HepG2 (cell line): Measurements from ENCODE around the gene METTL23. TPM values are rescaled to one million over a fixed set of nuclear protein-coding genes. Genes with fewer than 3 reads are reported as not detected.
A peak's percentile ranks its signal among the peaks of the same experiment; 100 is the strongest.

Source experiments
- ADNP ChIP-seq: sonication (generic); formaldehyde crosslinking; IDR thresholded peaks from 2 replicates; pipeline ENCODE4 v1.4.0; 2020; ENCODE audit warnings: missing genetic modification reagents
- AGO2 ChIP-seq: fragments of 200-400 bp; formaldehyde crosslinking; optimal IDR thresholded peaks from 2 replicates; pipeline ENCODE3; 2017; ENCODE audit warnings: mild to moderate bottlenecking, low read depth, low read length, moderate library complexity
- ASH2L ChIP-seq: fragments of 300-600, 200-600 bp; sonication (generic); IDR thresholded peaks from 2 replicates; pipeline ENCODE4 v1.7.0; 2017; ENCODE audit warnings: low read depth, mild to moderate bottlenecking, moderate library complexity, mixed read lengths, low read length; ENCODE audit not compliant: insufficient read length
- CHD4 ChIP-seq: fragments of 200-600 bp; sonication (generic); IDR thresholded peaks from 2 replicates; pipeline ENCODE4 v1.7.0; 2017; ENCODE audit warnings: mild to moderate bottlenecking, low read length, borderline replicate concordance
- HNRNPL ChIP-seq: fragments of 200-400 bp; formaldehyde crosslinking; IDR thresholded peaks from 2 replicates; pipeline ENCODE4 v1.6.1; 2017; ENCODE audit warnings: mild to moderate bottlenecking, low read depth, low read length
- RARA ChIP-seq: IDR thresholded peaks from 2 replicates; pipeline ENCODE4 v1.6.1; 2016; ENCODE audit warnings: missing genetic modification reagents, missing compliant biosample characterization
- RORA ChIP-seq: sonication (generic); formaldehyde crosslinking; IDR thresholded peaks from 2 replicates; pipeline ENCODE4 v1.5.0; 2020; ENCODE audit warnings: mild to moderate bottlenecking, missing genetic modification reagents, moderate library complexity
- SNRNP70 ChIP-seq: fragments of 200-400 bp; formaldehyde crosslinking; IDR thresholded peaks from 2 replicates; pipeline ENCODE4 v1.6.1; 2017; ENCODE audit warnings: mild to moderate bottlenecking, low read depth, low read length, moderate library complexity
- TOE1 ChIP-seq: sonication (generic); formaldehyde crosslinking; IDR thresholded peaks from 2 replicates; pipeline ENCODE4 v1.4.0; 2020; ENCODE audit warnings: mild to moderate bottlenecking, missing genetic modification reagents
- ZNF17 ChIP-seq: sonication (generic); formaldehyde crosslinking; IDR thresholded peaks from 2 replicates; pipeline ENCODE4 v1.5.0; 2020; ENCODE audit warnings: mild to moderate bottlenecking, missing genetic modification reagents
- ZNF501 ChIP-seq: sonication (generic); formaldehyde crosslinking; IDR thresholded peaks from 2 replicates; pipeline ENCODE4 v1.5.1; 2020; ENCODE audit warnings: mild to moderate bottlenecking, moderate library complexity, missing genetic modification reagents
- ZNF766 ChIP-seq: sonication (generic); formaldehyde crosslinking; IDR thresholded peaks from 2 replicates; pipeline ENCODE4 v1.5.0; 2020; ENCODE audit warnings: missing genetic modification reagents, borderline replicate concordance
- polyA plus RNA-seq, 8 experiments: library from polyadenylated mRNA; depleted of rRNA in 3 of 8; stranded (reverse) in 7 of 8; unstranded in 1 of 8; fragments of >200 nt; fragmentation: Illumina TruSeq in 4 of 8; extraction: Trizol in 4 of 8; gene quantifications; 2 replicates each; pipeline versions ENCODE4 v1.2.1 to v1.2.3, GENCODE V29; 2011 to 2016; ENCODE audit warnings: low read depth in 4 of 8, missing spikeins in 1 of 8, mixed read lengths in 1 of 8; ENCODE audit not compliant: insufficient read depth in 1 of 8
- total RNA-seq, 5 experiments: library from RNA; depleted of rRNA; stranded (reverse); fragments of >200 nt; fragmentation: Illumina TruSeq; extraction: Trizol; gene quantifications; 2 replicates each; pipeline ENCODE4 v1.2.3, GENCODE V29; 2016; ENCODE audit warnings: low read depth in 1 of 5
- TF ChIP-seq, protein P1 (sequence below): sonication (generic); formaldehyde crosslinking; IDR thresholded peaks from 2 replicates; pipeline ENCODE4 v1.5.0; 2020; ENCODE audit warnings: mild to moderate bottlenecking, missing genetic modification reagents, borderline replicate concordance
- TF ChIP-seq, protein P2 (sequence below): fragments of 450-650 bp; IDR thresholded peaks from 2 replicates; pipeline ENCODE4 v1.6.1; 2017
- TF ChIP-seq, protein P3 (sequence below): sonication (generic); formaldehyde crosslinking; IDR thresholded peaks from 2 replicates; pipeline ENCODE4 v1.8.0; 2022; ENCODE audit warnings: low read depth, missing genetic modification reagents
- TF ChIP-seq, protein P4 (sequence below): sonication (generic); formaldehyde crosslinking; IDR thresholded peaks from 2 replicates; pipeline ENCODE4 v1.8.1; 2023; ENCODE audit warnings: missing genetic modification reagents, mild to moderate bottlenecking, borderline replicate concordance
- TF ChIP-seq, protein P5 (sequence below): sonication (generic); formaldehyde crosslinking; conservative IDR thresholded peaks from 2 replicates; pipeline ENCODE4 v1.4.0; 2020; ENCODE audit warnings: missing genetic modification reagents

Gene METTL23
- total and polyA plus RNA-seq, 2 of the 13 experiments (the other 11 are each of a cell fraction or from before 2014, with no cell fraction given), result 39.9 to 104 TPM

DNA sequence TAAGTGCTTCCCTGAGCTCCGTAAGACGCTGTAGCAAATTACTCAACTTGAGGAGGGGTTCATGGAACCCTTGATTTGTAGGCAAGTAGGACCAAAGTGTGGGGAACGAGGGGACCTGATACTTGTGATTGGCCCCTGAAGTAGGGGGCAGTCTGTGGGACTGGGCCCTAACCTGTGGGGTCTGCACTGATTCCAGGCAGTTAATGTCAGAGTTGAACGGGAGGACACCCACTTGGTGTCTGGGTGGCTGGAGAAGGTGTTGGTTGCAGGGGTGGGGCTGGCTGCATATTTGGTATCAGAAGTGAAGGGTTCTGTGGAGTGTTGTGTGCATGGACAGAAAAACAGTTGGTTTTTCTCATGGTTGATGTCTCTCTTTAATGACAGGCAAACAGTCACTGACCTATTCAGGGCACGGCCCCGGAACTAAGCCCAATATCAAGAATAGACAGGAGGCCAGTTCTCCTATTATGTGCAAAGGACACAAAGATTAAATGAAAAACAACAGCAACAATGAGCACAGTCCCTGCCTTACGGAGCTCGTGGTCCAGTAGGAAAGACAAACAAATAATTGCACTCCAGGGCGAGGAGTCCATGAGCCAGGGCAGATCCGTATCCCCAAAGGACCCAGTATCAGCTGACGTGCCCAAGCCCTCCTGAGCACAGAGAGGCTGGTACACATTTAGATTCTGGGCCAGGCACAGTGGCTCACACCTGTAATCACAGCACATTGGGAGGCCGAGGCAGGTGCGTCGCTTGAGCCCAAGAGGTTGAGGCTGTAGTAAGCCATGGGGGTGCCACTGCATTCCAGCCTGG is 35.1 kb upstream of the METTL23 start (continued):
- TF ChIP-seq, protein P1, sequence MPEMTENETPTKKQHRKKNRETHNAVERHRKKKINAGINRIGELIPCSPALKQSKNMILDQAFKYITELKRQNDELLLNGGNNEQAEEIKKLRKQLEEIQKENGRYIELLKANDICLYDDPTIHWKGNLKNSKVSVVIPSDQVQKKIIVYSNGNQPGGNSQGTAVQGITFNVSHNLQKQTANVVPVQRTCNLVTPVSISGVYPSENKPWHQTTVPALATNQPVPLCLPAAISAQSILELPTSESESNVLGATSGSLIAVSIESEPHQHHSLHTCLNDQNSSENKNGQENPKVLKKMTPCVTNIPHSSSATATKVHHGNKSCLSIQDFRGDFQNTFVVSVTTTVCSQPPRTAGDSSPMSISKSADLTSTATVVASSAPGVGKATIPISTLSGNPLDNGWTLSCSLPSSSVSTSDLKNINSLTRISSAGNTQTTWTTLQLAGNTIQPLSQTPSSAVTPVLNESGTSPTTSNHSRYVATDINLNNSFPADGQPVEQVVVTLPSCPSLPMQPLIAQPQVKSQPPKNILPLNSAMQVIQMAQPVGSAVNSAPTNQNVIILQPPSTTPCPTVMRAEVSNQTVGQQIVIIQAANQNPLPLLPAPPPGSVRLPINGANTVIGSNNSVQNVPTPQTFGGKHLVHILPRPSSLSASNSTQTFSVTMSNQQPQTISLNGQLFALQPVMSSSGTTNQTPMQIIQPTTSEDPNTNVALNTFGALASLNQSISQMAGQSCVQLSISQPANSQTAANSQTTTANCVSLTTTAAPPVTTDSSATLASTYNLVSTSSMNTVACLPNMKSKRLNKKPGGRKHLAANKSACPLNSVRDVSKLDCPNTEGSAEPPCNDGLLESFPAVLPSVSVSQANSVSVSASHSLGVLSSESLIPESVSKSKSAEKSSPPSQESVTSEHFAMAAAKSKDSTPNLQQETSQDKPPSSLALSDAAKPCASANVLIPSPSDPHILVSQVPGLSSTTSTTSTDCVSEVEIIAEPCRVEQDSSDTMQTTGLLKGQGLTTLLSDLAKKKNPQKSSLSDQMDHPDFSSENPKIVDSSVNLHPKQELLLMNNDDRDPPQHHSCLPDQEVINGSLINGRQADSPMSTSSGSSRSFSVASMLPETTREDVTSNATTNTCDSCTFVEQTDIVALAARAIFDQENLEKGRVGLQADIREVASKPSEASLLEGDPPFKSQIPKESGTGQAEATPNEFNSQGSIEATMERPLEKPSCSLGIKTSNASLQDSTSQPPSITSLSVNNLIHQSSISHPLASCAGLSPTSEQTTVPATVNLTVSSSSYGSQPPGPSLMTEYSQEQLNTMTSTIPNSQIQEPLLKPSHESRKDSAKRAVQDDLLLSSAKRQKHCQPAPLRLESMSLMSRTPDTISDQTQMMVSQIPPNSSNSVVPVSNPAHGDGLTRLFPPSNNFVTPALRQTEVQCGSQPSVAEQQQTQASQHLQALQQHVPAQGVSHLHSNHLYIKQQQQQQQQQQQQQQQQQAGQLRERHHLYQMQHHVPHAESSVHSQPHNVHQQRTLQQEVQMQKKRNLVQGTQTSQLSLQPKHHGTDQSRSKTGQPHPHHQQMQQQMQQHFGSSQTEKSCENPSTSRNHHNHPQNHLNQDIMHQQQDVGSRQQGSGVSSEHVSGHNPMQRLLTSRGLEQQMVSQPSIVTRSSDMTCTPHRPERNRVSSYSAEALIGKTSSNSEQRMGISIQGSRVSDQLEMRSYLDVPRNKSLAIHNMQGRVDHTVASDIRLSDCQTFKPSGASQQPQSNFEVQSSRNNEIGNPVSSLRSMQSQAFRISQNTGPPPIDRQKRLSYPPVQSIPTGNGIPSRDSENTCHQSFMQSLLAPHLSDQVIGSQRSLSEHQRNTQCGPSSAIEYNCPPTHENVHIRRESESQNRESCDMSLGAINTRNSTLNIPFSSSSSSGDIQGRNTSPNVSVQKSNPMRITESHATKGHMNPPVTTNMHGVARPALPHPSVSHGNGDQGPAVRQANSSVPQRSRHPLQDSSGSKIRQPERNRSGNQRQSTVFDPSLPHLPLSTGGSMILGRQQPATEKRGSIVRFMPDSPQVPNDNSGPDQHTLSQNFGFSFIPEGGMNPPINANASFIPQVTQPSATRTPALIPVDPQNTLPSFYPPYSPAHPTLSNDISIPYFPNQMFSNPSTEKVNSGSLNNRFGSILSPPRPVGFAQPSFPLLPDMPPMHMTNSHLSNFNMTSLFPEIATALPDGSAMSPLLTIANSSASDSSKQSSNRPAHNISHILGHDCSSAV (CRISPR knock-in tag), result no peak
- TF ChIP-seq ZNF766 (CRISPR knock-in tag) (no peak), SNRNP70 (no peak), RARA (peak; percentile 83), RORA (CRISPR knock-in tag) (no peak), ASH2L (peak; percentile 45), TOE1 (CRISPR knock-in tag) (0 out of 2 replicates have a peak, but pooled peaks have one; percentile 25), ADNP (CRISPR knock-in tag) (no peak), AGO2 (no peak), ZNF501 (CRISPR knock-in tag) (no peak; the same call in 1 of the 2 replicates), ZNF17 (CRISPR knock-in tag) (no peak), CHD4 (no peak), HNRNPL (no peak)
- TF ChIP-seq, protein P2, sequence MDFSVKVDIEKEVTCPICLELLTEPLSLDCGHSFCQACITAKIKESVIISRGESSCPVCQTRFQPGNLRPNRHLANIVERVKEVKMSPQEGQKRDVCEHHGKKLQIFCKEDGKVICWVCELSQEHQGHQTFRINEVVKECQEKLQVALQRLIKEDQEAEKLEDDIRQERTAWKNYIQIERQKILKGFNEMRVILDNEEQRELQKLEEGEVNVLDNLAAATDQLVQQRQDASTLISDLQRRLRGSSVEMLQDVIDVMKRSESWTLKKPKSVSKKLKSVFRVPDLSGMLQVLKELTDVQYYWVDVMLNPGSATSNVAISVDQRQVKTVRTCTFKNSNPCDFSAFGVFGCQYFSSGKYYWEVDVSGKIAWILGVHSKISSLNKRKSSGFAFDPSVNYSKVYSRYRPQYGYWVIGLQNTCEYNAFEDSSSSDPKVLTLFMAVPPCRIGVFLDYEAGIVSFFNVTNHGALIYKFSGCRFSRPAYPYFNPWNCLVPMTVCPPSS, result no peak
- TF ChIP-seq, protein P3, sequence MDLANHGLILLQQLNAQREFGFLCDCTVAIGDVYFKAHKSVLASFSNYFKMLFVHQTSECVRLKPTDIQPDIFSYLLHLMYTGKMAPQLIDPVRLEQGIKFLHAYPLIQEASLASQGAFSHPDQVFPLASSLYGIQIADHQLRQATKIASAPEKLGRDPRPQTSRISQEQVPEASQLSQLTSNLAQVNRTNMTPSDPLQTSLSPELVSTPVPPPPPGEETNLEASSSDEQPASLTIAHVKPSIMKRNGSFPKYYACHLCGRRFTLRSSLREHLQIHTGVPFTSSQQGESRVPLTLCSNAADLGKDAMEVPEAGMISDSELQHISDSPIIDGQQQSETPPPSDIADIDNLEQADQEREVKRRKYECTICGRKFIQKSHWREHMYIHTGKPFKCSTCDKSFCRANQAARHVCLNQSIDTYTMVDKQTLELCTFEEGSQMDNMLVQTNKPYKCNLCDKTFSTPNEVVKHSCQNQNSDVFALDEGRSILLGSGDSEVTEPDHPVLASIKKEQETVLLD (CRISPR knock-in tag), result no peak
- TF ChIP-seq, protein P4, sequence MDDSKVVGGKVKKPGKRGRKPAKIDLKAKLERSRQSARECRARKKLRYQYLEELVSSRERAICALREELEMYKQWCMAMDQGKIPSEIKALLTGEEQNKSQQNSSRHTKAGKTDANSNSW (CRISPR knock-in tag), result no peak
- TF ChIP-seq, protein P5, sequence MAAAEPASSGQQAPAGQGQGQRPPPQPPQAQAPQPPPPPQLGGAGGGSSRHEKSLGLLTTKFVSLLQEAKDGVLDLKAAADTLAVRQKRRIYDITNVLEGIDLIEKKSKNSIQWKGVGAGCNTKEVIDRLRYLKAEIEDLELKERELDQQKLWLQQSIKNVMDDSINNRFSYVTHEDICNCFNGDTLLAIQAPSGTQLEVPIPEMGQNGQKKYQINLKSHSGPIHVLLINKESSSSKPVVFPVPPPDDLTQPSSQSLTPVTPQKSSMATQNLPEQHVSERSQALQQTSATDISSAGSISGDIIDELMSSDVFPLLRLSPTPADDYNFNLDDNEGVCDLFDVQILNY (CRISPR knock-in tag), result no peak
